Measurements from ENCODE around the gene TRIO.
A peak's percentile ranks its signal among the peaks of the same experiment; 100 is the strongest.
"Not testable (repeated sequence)": the region's sequence is repeated elsewhere in the genome, so short reads cannot be mapped to it uniquely, and the experiment has no call there.

Gene TRIO

DNA sequence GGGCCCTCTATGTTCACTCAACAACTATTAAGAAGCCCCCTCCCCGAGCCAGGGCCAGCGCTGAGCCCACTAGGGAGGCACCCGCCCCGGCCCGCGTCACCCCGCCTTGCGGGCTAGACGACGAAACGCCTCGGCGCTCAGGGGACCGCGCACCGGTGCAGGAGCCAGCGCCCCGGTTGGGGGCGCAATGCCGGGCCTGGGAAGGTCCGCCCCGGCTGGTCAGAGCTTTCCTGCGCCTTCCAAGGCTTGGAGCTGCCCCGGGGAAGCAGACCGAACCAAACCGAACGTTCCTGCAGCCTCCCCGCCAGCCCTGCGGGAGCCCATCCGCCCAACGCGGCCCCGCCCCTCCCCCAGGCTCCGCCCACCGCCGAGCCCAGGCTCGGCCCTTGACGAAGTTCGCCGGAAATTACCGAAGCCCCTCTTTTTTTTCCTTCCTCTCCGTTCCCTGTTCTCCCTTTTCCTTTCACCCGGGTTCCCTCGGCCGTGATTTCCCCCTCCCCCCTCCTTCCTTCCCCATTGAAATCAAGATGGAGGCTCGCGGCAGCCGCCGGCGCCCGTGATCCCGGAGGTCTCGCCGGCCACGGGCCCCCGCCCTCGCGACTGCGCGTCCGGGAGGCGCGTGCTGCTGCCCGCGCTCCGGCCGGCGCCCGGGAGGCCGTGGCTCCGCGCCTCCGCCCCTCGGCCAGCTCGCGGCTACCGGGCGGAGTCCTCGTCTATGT lies at the start of gene TRIO:
Gene TRIO, plus strand, starts transcription at position 516 of the 719 bp plus-strand sequence. CDS start 384 bp downstream, outside the sequence.
- Mint-ChIP-seq H3K4me3 (peak within 1 kb of the TSS; percentile 83), H3K27me3 (ENCODE audit: low read depth) (peaks cover 63% of the 10 kb centered on the region), H3K36me3 (ENCODE audit: low read depth) (peaks cover 2% of the 10 kb centered on the region), H3K4me1 (ENCODE audit: low read depth) (peaks cover 9% of the 10 kb centered on the region), H3K9me3 (no peaks in the 10 kb centered on the region), H3K27ac (peak within 1 kb of the TSS; percentile 41)

DNA sequence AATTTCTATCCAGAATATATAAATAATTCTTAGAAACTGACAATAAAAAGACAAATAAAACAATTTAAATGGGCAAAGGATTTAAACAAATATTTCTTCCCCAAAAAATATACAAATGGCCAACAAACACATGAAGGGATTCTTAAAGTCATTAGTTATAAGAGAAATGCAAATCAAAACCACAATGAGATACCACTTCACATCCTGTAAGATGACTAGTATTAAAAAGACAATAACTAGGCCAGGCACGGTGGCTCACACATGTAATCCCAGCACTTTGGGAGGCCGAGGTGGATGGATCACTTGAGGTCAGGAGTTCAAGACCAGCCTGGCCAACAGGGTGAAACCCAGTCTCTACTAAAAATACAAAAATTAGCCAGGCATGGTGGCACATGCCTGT lies 45.8 kb upstream of the TRIO start:
- H3K36me3 Mint-ChIP-seq (ENCODE audit: low read depth); H3K4me1 Mint-ChIP-seq (ENCODE audit: low read depth); H3K4me3 Mint-ChIP-seq; H3K27me3 Mint-ChIP-seq (ENCODE audit: low read depth); H3K9me3 Mint-ChIP-seq; H3K27ac Mint-ChIP-seq: not testable (repeated sequence)

DNA sequence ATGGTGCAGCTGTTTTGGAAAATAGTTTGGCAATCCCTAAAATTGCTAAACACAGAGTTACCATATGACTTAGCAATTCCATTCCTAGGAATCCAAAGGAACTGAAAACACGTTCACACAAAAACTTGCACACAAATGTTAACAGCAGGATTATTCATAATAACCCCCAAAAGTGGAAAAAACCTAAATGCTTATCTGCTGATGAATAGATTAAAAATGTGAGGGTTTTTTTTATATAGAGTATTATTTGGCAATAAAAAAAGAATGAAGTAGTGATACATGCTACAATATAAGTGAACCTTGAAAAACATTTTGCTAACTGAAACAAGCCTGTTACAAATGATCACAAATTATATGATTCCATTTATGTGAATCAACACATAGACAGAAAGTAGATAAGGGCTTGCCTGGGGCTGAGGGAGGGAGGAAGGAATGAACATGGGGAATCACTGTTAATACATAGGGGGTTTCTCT lies 45.1 kb upstream of the TRIO start:
- peaks cover 5% of the 10 kb centered on the region for H3K9me3 Mint-ChIP-seq
- no peaks in the 10 kb centered on the region for H3K36me3 Mint-ChIP-seq (ENCODE audit: low read depth)
- H3K4me1 Mint-ChIP-seq (ENCODE audit: low read depth), result no peaks in the 10 kb centered on the region
- H3K27ac Mint-ChIP-seq, result no peak overlapping the region
- no peak overlapping the region for H3K4me3 Mint-ChIP-seq
- peaks cover 5% of the 10 kb centered on the region for H3K27me3 Mint-ChIP-seq (ENCODE audit: low read depth)

DNA sequence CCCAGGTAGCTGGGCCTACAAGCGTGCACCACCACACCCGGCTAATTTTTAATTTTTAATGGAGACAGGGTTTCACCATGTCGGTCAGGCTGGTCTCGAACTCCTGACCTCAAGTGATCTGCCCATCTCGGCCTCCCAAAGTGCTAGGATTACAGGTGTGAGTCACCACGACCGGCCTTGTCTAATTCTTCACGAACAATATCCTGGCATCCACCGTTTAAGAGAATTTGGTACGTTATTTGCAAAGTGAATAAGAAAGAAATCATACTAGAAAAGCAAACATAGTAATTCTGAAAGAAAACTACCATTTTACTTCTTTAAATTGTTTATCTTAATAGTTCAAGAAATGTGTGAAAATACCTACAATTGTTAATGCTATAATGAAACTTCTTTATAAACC lies 42.9 kb upstream of the TRIO start:
- no peaks in the 10 kb centered on the region for H3K4me1 Mint-ChIP-seq (ENCODE audit: low read depth)

DNA sequence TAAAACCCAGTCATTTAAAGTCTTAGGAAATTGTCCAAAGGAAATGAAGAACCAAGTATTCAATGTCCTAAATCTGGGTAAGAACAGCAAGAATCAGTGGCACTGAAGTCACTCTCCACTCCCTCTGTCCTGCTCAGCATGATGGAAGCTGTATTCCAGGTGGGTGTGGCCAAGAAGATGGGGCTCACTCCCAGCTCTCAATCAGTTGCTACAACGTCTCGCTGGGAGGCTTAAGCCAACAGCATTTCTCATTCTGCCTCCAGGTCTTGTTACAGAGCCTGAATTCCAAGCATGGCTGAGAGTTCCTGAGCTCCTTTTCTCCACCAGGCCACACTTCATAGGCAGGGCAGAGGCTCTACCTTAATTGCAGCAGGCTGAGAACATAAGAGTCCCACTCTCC lies 41.2 kb upstream of the TRIO start:
- Mint-ChIP-seq H3K4me1 (ENCODE audit: low read depth) (no peaks in the 10 kb centered on the region), H3K36me3 (ENCODE audit: low read depth) (no peaks in the 10 kb centered on the region), H3K9me3 (peaks cover 5% of the 10 kb centered on the region), H3K27ac (no peak overlapping the region), H3K4me3 (no peak overlapping the region), H3K27me3 (ENCODE audit: low read depth) (peaks cover 6% of the 10 kb centered on the region)

More for the DNA sequence above, 42.9 kb upstream of the TRIO start:
- H3K4me3 Mint-ChIP-seq, result no peak overlapping the region
- peaks cover 5% of the 10 kb centered on the region for H3K27me3 Mint-ChIP-seq (ENCODE audit: low read depth)
- H3K36me3 Mint-ChIP-seq (ENCODE audit: low read depth), result no peaks in the 10 kb centered on the region
- H3K27ac Mint-ChIP-seq, result no peak overlapping the region
- H3K9me3 Mint-ChIP-seq, result peaks cover 5% of the 10 kb centered on the region

DNA sequence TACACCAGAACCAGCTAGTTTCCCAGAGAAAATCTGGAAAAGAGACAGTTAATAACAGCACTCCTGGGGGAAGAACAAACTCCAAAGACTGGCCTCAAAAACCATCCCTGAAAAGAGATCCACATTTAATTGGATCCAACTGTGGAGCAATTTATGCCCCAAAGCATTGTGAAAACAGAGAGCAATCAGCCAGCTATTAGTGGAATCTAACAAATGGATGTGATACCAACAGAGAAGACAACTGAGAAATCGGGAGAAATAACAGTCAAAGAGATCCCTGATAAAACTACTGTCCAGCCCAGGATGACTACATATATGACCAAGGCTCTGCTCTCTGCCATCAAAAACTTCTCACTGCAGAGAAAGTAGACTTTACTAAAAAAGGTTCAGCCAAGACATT lies 40.5 kb upstream of the TRIO start:
- no peaks in the 10 kb centered on the region for H3K36me3 Mint-ChIP-seq (ENCODE audit: low read depth)
- no peak overlapping the region for H3K4me3 Mint-ChIP-seq
- H3K4me1 Mint-ChIP-seq (ENCODE audit: low read depth), result peaks cover 3% of the 10 kb centered on the region
- peaks cover 6% of the 10 kb centered on the region for H3K27me3 Mint-ChIP-seq (ENCODE audit: low read depth)
- no peak overlapping the region for H3K27ac Mint-ChIP-seq
- peaks cover 5% of the 10 kb centered on the region for H3K9me3 Mint-ChIP-seq

DNA sequence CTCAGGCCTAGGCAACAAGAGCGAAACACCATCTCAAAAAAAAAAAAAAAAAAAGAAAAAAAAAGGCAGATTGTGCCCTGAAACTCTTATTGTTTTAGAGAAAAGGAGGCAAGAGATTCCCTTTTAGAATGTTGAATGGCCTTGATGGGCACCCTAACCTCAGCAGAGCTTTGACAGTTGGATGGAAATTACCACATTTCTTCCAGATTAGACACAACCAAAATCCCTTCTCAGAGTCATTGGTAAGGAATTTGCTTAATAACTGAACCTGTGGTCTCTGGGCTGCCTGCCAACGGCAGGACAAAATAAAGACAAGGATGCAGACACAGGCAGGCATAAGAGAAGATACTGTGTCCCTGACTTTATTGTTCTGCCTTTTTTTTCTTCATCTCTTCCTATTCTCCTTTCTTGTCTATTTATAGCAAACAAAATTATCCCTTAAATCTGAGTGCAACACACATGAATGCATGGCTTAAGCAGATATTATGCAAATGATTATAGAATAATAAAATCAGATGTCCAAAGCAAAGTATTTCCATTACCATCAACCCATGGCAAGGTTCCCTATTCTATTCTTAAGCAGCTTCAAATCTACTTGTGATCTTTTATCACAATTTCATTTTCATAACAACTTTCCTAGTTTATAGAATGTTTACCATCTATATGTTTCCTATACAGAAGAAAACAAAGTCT lies 37.3 kb upstream of the TRIO start:
- Mint-ChIP-seq H3K4me1 (ENCODE audit: low read depth) (peaks cover 16% of the 10 kb centered on the region), H3K9me3 (peaks cover 5% of the 10 kb centered on the region), H3K27ac (no peak overlapping the region), H3K36me3 (ENCODE audit: low read depth) (no peaks in the 10 kb centered on the region), H3K4me3 (no peak overlapping the region), H3K27me3 (ENCODE audit: low read depth) (peaks cover 6% of the 10 kb centered on the region)

DNA sequence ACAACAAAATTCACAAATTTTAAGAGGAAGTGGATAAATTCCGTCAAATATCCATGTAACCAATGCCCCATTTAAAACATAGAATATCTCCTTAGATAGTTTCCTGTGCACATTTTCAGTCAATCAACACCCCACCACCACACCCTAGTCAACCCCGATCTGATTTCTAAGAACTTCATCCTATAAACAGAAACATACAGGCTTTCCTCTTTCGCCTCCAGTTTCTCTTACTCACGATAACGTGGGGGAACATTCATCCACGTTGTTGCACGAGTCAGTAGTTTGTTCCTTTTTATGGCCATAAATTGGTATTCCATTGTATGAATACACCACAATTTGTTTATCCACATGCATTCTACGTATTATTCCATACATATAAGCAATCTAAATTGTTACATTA lies 35.6 kb upstream of the TRIO start:
- peaks cover 5% of the 10 kb centered on the region for H3K9me3 Mint-ChIP-seq
- H3K27ac Mint-ChIP-seq, result no peak overlapping the region
- H3K4me1 Mint-ChIP-seq (ENCODE audit: low read depth), result peaks cover 16% of the 10 kb centered on the region
- no peak overlapping the region for H3K4me3 Mint-ChIP-seq
- peaks cover 6% of the 10 kb centered on the region for H3K27me3 Mint-ChIP-seq (ENCODE audit: low read depth)
- H3K36me3 Mint-ChIP-seq (ENCODE audit: low read depth), result no peaks in the 10 kb centered on the region

DNA sequence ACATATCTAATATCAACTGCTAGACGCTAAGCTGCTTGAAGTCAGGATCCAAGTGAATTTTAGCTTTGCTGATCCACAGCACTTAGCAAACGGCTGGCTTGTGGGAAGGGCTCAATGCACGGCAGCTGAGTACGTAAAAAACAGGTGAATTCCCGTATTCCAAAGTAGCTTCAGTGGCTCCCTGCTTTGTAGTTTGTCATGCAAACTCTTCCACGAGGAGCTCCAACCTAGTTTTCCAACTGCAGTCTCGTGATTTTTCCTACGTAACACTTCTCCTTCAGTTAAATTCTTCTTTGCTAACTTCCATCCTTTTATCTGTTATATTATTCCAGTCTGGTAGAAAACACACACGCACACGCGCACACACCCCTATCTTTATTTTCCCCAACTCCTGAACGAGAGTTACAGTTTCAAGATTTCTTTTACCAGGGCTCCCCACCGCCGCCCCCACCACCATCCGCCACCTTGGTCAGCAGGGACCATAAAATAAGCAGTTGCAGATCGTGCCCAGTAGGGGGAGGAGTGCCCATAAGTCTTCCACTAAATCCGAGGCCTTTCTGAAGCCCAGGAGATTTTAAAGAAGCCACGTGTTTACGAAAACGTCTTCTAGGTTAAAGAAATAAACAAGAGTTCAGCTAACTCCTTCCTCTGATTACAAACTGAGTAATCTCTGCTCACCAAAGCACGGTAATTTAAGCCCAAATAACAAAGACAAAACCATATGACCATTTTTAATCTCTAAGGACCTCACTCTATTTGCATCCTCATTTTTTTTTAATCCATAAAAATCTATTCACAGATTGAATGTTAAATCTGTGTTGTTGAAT lies 34.8 kb upstream of the TRIO start:
- H3K4me3 Mint-ChIP-seq, result peak overlapping the region; percentile 50
- peaks cover 6% of the 10 kb centered on the region for H3K27me3 Mint-ChIP-seq (ENCODE audit: low read depth)
- peaks cover 16% of the 10 kb centered on the region for H3K4me1 Mint-ChIP-seq (ENCODE audit: low read depth)
- no peaks in the 10 kb centered on the region for H3K36me3 Mint-ChIP-seq (ENCODE audit: low read depth)
- no peak overlapping the region for H3K27ac Mint-ChIP-seq
- no peaks in the 10 kb centered on the region for H3K9me3 Mint-ChIP-seq

DNA sequence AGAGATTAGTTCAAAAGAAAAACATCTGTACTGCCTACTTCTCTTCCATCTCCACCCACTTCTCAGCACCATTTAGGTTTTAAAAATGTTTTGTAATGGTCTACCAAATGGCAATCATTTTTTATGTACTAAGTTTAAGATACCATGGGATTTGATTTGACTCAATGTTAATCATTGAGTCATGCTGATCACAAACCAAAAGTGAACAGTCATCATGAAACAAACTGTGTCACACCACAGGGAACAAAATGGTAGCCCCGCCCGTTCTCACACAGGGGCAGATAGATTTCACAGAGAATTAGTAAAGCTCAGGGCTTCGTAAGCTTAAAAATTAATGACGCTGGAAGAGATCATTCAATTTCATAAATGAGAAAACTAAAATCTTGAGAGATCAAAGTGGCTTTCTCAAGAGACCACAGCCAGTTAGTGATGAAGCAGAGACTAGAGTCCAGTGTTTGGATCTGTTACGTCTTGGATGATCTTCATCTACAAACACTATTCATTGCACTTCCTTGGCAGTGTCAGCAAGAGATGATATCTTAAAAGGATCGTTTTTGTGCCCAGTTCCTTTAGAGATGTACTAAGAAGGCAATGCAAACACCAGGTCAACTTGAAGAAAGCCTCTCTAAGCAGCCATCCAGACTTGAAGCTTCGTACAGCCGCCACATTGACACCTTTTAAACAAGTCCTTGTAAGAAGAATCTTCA lies 33.9 kb upstream of the TRIO start:
- Mint-ChIP-seq H3K4me3 (peak overlapping the region; percentile 59), H3K27me3 (ENCODE audit: low read depth) (peaks cover 6% of the 10 kb centered on the region), H3K4me1 (ENCODE audit: low read depth) (peaks cover 16% of the 10 kb centered on the region), H3K36me3 (ENCODE audit: low read depth) (no peaks in the 10 kb centered on the region), H3K9me3 (no peaks in the 10 kb centered on the region), H3K27ac (peak overlapping the region; percentile 27)

DNA sequence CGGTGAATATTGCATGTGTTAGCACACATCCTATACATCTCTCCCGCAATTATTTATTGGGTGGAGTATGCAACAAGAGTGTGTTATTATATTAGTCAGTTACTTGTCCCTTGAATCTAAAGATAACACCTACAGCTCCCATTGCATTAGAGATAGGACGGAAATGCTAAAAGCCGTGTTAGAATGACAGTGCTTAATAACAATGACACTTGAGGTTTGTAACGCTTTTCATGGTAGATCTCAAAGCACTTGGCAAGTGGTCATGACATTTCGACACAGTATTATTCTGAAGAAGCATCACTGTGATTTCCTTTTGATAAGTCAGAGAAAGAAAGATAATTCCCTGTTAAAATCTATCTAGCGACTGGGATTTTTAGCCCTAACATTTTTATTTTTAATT lies 33.4 kb upstream of the TRIO start:
- Mint-ChIP-seq H3K27me3 (ENCODE audit: low read depth) (peaks cover 6% of the 10 kb centered on the region), H3K27ac (no peak overlapping the region), H3K9me3 (no peaks in the 10 kb centered on the region), H3K36me3 (ENCODE audit: low read depth) (no peaks in the 10 kb centered on the region), H3K4me3 (no peak overlapping the region), H3K4me1 (ENCODE audit: low read depth) (peaks cover 16% of the 10 kb centered on the region)

DNA sequence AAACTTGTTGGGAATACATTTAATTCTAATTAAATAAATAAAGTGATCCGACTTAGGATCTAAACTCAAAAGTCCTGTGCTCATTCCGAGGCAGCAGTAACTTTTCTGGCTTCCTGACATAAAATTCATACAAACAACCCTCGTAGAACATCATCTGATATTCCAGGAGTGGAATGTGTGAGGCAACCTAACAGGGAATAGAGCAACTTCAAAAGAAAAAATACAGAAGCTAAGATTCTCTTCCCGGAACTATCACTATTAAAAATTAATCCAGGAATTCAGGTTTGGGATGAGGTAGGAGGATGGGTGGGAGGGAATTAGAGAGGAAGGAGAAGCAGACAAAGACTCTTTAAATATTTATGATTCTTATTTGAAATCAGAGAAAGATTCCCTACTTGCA lies 32.9 kb upstream of the TRIO start:
- H3K27ac Mint-ChIP-seq, result no peak overlapping the region
- H3K9me3 Mint-ChIP-seq, result no peaks in the 10 kb centered on the region
- H3K27me3 Mint-ChIP-seq (ENCODE audit: low read depth), result peaks cover 6% of the 10 kb centered on the region
- H3K36me3 Mint-ChIP-seq (ENCODE audit: low read depth), result no peaks in the 10 kb centered on the region
- peaks cover 16% of the 10 kb centered on the region for H3K4me1 Mint-ChIP-seq (ENCODE audit: low read depth)
- H3K4me3 Mint-ChIP-seq, result no peak overlapping the region

DNA sequence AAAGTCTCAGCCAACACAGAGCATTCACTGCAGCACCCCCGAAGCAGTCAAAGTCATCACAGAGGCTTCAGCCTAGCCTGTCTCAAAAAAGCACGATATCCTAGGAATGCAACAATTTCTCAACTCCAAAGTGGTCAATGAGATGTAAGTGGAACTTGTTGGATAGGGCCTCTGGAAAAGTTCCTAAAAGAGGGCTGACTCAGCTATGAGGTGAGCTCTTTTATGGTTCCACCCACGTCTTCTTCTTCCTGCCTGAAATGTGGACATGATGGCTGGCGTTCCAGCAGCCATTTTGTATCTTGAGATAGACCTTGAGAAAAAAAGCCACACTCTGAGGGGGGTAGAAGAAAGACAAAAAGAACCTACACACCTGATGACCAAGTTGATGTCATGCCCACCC lies 32.5 kb upstream of the TRIO start:
- Mint-ChIP-seq H3K27ac (no peak overlapping the region), H3K4me1 (ENCODE audit: low read depth) (peaks cover 16% of the 10 kb centered on the region), H3K27me3 (ENCODE audit: low read depth) (peaks cover 6% of the 10 kb centered on the region), H3K4me3 (no peak overlapping the region), H3K9me3 (no peaks in the 10 kb centered on the region), H3K36me3 (ENCODE audit: low read depth) (no peaks in the 10 kb centered on the region)

DNA sequence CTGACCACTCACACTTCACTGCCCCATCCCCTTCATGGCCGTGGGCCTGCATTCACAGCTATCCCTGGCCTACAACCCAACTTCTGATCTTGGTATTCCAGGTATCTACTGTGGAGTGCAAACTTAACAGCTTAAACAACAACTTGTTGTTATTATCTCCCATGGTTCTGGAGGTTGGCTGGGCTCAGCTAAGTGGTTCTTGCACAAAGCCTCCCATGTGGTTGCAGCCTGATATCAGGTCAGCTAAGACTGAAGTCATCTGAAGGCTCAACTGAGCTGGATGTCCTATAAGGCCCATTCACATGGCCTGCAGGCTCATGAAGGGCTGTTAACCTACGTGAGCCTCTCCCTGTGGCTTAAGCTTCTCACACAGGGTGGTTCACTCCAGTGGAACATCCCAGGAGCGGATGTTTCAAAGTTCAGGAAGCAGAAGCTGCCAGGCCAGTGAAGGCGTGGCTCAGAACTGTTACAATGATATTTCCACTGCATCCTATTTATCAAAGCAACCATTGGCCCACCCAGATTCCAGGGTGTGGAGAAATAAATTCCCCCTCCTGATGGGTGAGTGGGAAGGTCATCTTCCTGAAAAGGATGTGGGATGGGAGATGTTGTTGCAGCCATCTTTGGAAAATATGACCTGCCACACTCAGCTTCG lies 30.0 kb upstream of the TRIO start:
- H3K36me3 Mint-ChIP-seq (ENCODE audit: low read depth), result no peaks in the 10 kb centered on the region
- peaks cover 10% of the 10 kb centered on the region for H3K4me1 Mint-ChIP-seq (ENCODE audit: low read depth)
- H3K27me3 Mint-ChIP-seq (ENCODE audit: low read depth), result no peaks in the 10 kb centered on the region
- no peak overlapping the region for H3K4me3 Mint-ChIP-seq
- H3K27ac Mint-ChIP-seq, result no peak overlapping the region
- H3K9me3 Mint-ChIP-seq, result no peaks in the 10 kb centered on the region
